Activated CD4-positive, alpha-beta T cell treated with anti-CD3 and anti-CD28 coated beads, Interleukin-2, Interleukin-4, amounts not matched to agents 100 ng/mL and 50 ng/mL, durations not matched to agents 16 hours and 8 hours (primary cell): ENCODE results near the gene AGAP9.
"Not testable (repeated sequence)": the region's sequence is repeated elsewhere in the genome, so short reads cannot be mapped to it uniquely, and the experiment has no call there.

Source experiments
- DNase-seq: peaks from one replicate; pipeline ENCODE4 v3.0.0-alpha.2; 2020; ENCODE audit warnings: low spot score

The AGAP9 gene

GRCh38 chr10:47523475-47523874, at the start of gene AGAP9:
Gene AGAP9 (minus strand): TSS chr10:47523638. CDS start chr10:47523526, 112 bp downstream.
- not testable (repeated sequence) for DNase-seq

GRCh38 chr10:47571138-47571912, 47.9 kb upstream of the AGAP9 start:
- DNase-seq = not testable (repeated sequence)

- not testable (repeated sequence) for DNase-seq
Observed at GRCh38 chr10:47566757-47567156, 43.3 kb upstream of the AGAP9 start.

GRCh38 chr10:47566108-47566699, 42.8 kb upstream of the AGAP9 start:
- DNase-seq = not testable (repeated sequence)

- DNase-seq = not testable (repeated sequence)
Observed at GRCh38 chr10:47565517-47565920, 42.1 kb upstream of the AGAP9 start.

- not testable (repeated sequence) for DNase-seq
Observed at GRCh38 chr10:47564953-47565352, 41.5 kb upstream of the AGAP9 start.

- not testable (repeated sequence) for DNase-seq
Observed at GRCh38 chr10:47564318-47564717, 40.9 kb upstream of the AGAP9 start.

GRCh38 chr10:47560452-47560851, 37.0 kb upstream of the AGAP9 start:
- not testable (repeated sequence) for DNase-seq

- DNase-seq = not testable (repeated sequence)
Observed at GRCh38 chr10:47559718-47560308, 36.4 kb upstream of the AGAP9 start.

- DNase-seq = not testable (repeated sequence)
Observed at GRCh38 chr10:47558109-47558508, 34.7 kb upstream of the AGAP9 start.

- DNase-seq = peak; percentile 28
Observed at GRCh38 chr10:47557616-47558015, 34.2 kb upstream of the AGAP9 start.

GRCh38 chr10:47555334-47555733, 31.9 kb upstream of the AGAP9 start:
- DNase-seq = not testable (repeated sequence)

- DNase-seq = not testable (repeated sequence)
Observed at GRCh38 chr10:47554552-47554951, 31.1 kb upstream of the AGAP9 start.

- not testable (repeated sequence) for DNase-seq
Observed at GRCh38 chr10:47553860-47554247, 30.4 kb upstream of the AGAP9 start.

GRCh38 chr10:47553214-47553859, 29.9 kb upstream of the AGAP9 start:
- peak; percentile 88 for DNase-seq

- peak; percentile 76 for DNase-seq
Observed at GRCh38 chr10:47552719-47553118, 29.3 kb upstream of the AGAP9 start.

- DNase-seq = not testable (repeated sequence)
Observed at GRCh38 chr10:47547286-47547685, 23.8 kb upstream of the AGAP9 start.

GRCh38 chr10:47536430-47536829, 13.0 kb upstream of the AGAP9 start:
- not testable (repeated sequence) for DNase-seq

GRCh38 chr10:47502313-47502712, 21.1 kb downstream of the AGAP9 start:
- not testable (repeated sequence) for DNase-seq

- DNase-seq = not testable (repeated sequence)
Observed at GRCh38 chr10:47494226-47494625, 29.2 kb downstream of the AGAP9 start.

- not testable (repeated sequence) for DNase-seq
Observed at GRCh38 chr10:47491600-47491999, 31.8 kb downstream of the AGAP9 start, which contains the start of gene FAM25G. Gene FAM25G (minus strand): TSS chr10:47491700. CDS start chr10:47491674, 26 bp downstream.

GRCh38 chr10:47489630-47490029, 33.8 kb downstream of the AGAP9 start:
- not testable (repeated sequence) for DNase-seq
